SK-N-MC (cell line): ENCODE measurements around the gene TUB.

Source experiments
- EZH2 ChIP-seq: fragments of 200-600 bp; sonication (generic); IDR thresholded peaks from one replicate; pipeline ENCODE4 v1.6.1; 2017; ENCODE audit warnings: antibody characterized with exemption
- POLR2AphosphoS5 ChIP-seq: IDR thresholded peaks from 2 replicates; pipeline ENCODE4 v1.6.1; 2012; ENCODE audit warnings: mild to moderate bottlenecking, low read depth, low read length, borderline replicate concordance

GRCh38 chr11:8097926-8098325, 16.9 kb downstream of the TUB start:
- no peak for TF ChIP-seq POLR2AphosphoS5
- TF ChIP-seq EZH2, result no peak
